Large intestine (tissue), 3 donors: ENCODE data around the gene TP53INP2. TPM values are rescaled to one million over a fixed set of nuclear protein-coding genes. Genes with fewer than 3 reads are reported as not detected.

Experiments
- DNase-seq, 2 donors: peaks; one replicate each; pipeline versions ENCODE4 v3.0.0 to v3.0.0-alpha.2; 2013
- H3K27ac ChIP-seq: one replicate; pipeline ENCODE4 v1.5.1; 2013; ENCODE audit warnings: low read length
- H3K27me3 ChIP-seq: 2 replicates; pipeline ENCODE4 v1.6.1; 2013; ENCODE audit warnings: low read length; ENCODE audit not compliant: control insufficient read depth, insufficient read depth
- H3K36me3 ChIP-seq: 2 replicates; pipeline ENCODE4 v1.6.1; 2013; ENCODE audit warnings: low read length; ENCODE audit not compliant: control insufficient read depth, insufficient read depth
- H3K4me1 ChIP-seq: one replicate; pipeline ENCODE4 v1.6.1; 2013; ENCODE audit warnings: low read length; ENCODE audit not compliant: control insufficient read depth, insufficient read depth
- H3K4me3 ChIP-seq: one replicate; pipeline ENCODE4 v1.5.1; 2013; ENCODE audit warnings: low read length
- H3K9me3 ChIP-seq: one replicate; pipeline ENCODE4 v1.6.1; 2013; ENCODE audit warnings: mild to moderate bottlenecking, low read depth, low read length, moderate library complexity; ENCODE audit not compliant: control insufficient read depth
- WGBS: methylation state at CpG from one replicate; pipeline ENCODE4 v1.1.5; 2013; ENCODE audit warnings: low lambda C conversion rate; ENCODE audit not compliant: insufficient coverage; 5-methylcytosine and 5-hydroxymethylcytosine counted together
- polyA plus RNA-seq: library from polyadenylated mRNA; unstranded; fragments of 120-200 nt; gene quantifications from one replicate; pipeline ENCODE4 v1.2.1, GENCODE V29; 2013

The TP53INP2 gene
- polyA plus RNA-seq, 1 donor: 11.2 TPM

GRCh38 chr20:34676642-34677373, 27.3 kb upstream of the TP53INP2 start, which contains the start of gene PIGU:
Gene PIGU (minus strand): TSS chr20:34677092. CDS start chr20:34677085, 7 bp downstream.
- Histone ChIP-seq H3K9me3 (peaks cover 9% of the 10 kb centered on the region), H3K4me3 (peak within 1 kb of the TSS; percentile 87), H3K36me3 (no peaks in the 10 kb centered on the region), H3K27ac (peak within 1 kb of the TSS; percentile 88), H3K4me1 (peaks cover 6% of the 10 kb centered on the region), H3K27me3 (no peaks in the 10 kb centered on the region)
- DNase-seq: peak; percentile 97 to 99
- no CpG with 5 or more reads among the region's 64 CpGs for WGBS

GRCh38 chr20:34680586-34681175, 23.5 kb upstream of the TP53INP2 start:
- Histone ChIP-seq H3K4me1 (peaks cover 3% of the 10 kb centered on the region), H3K36me3 (no peaks in the 10 kb centered on the region), H3K9me3 (peaks cover 9% of the 10 kb centered on the region), H3K27me3 (no peaks in the 10 kb centered on the region), H3K27ac (no peak overlapping the region), H3K4me3 (no peak overlapping the region)
- DNase-seq: no peak

GRCh38 chr20:34683667-34684066, 20.5 kb upstream of the TP53INP2 start:
- WGBS: no CpG with 5 or more reads among the region's 3 CpGs
- Histone ChIP-seq H3K9me3 (peaks cover 7% of the 10 kb centered on the region), H3K4me3 (no peak overlapping the region), H3K4me1 (no peaks in the 10 kb centered on the region), H3K36me3 (no peaks in the 10 kb centered on the region), H3K27me3 (no peaks in the 10 kb centered on the region), H3K27ac (no peak overlapping the region)
- DNase-seq: no peak

GRCh38 chr20:34689486-34689885, 14.7 kb upstream of the TP53INP2 start:
- no peak overlapping the region for H3K27ac ChIP-seq
- no peaks in the 10 kb centered on the region for H3K4me1 ChIP-seq
- no peaks in the 10 kb centered on the region for H3K36me3 ChIP-seq
- H3K9me3 ChIP-seq: no peaks in the 10 kb centered on the region
- H3K27me3 ChIP-seq: no peaks in the 10 kb centered on the region
- WGBS: no CpG with 5 or more reads among the region's 2 CpGs
- H3K4me3 ChIP-seq: no peak overlapping the region
- DNase-seq: no peak

GRCh38 chr20:34691838-34692237, 12.3 kb upstream of the TP53INP2 start:
- Histone ChIP-seq H3K4me1 (no peaks in the 10 kb centered on the region), H3K4me3 (no peak overlapping the region), H3K27ac (no peak overlapping the region)

GRCh38 chr20:34693414-34693813, 10.7 kb upstream of the TP53INP2 start:
- Histone ChIP-seq H3K4me3 (no peak overlapping the region), H3K27me3 (no peaks in the 10 kb centered on the region), H3K9me3 (no peaks in the 10 kb centered on the region), H3K27ac (no peak overlapping the region), H3K4me1 (no peaks in the 10 kb centered on the region), H3K36me3 (no peaks in the 10 kb centered on the region)
- no peak for DNase-seq
- no CpG with 5 or more reads among the region's 4 CpGs for WGBS

More at GRCh38 chr20:34691838-34692237, 12.3 kb upstream of the TP53INP2 start:
- no CpG with 5 or more reads among the region's 3 CpGs for WGBS
- no peaks in the 10 kb centered on the region for H3K27me3 ChIP-seq
- H3K36me3 ChIP-seq: no peaks in the 10 kb centered on the region
- H3K9me3 ChIP-seq: no peaks in the 10 kb centered on the region
- no peak for DNase-seq

- no peak overlapping the region for H3K4me3 ChIP-seq
- WGBS: no CpG with 5 or more reads among the region's 6 CpGs
- H3K27ac ChIP-seq: no peak overlapping the region
- peaks cover 23% of the 10 kb centered on the region for H3K4me1 ChIP-seq
- no peaks in the 10 kb centered on the region for H3K36me3 ChIP-seq
- H3K27me3 ChIP-seq: peaks cover 9% of the 10 kb centered on the region
- H3K9me3 ChIP-seq: no peaks in the 10 kb centered on the region
- no peak for DNase-seq
Observed at GRCh38 chr20:34701405-34702085, 2.6 kb upstream of the TP53INP2 start.

GRCh38 chr20:34703061-34703423, 1.1 kb upstream of the TP53INP2 start:
- no peaks in the 10 kb centered on the region for H3K9me3 ChIP-seq
- peaks cover 33% of the 10 kb centered on the region for H3K4me1 ChIP-seq
- no peak overlapping the region for H3K4me3 ChIP-seq
- H3K27ac ChIP-seq: peak overlapping the region; percentile 80
- no peak for DNase-seq
- WGBS: no CpG with 5 or more reads among the region's 3 CpGs
- peaks cover 9% of the 10 kb centered on the region for H3K27me3 ChIP-seq
- no peaks in the 10 kb centered on the region for H3K36me3 ChIP-seq

GRCh38 chr20:34703424-34704176, 544 bp upstream of the TP53INP2 start:
- Histone ChIP-seq H3K4me1 (peaks cover 36% of the 10 kb centered on the region), H3K4me3 (peak overlapping the region; percentile 76), H3K27me3 (peaks cover 9% of the 10 kb centered on the region), H3K36me3 (no peaks in the 10 kb centered on the region), H3K27ac (peak overlapping the region; percentile 80), H3K9me3 (no peaks in the 10 kb centered on the region)
- WGBS: no CpG with 5 or more reads among the region's 38 CpGs
- DNase-seq: peak; percentile 63 to 81

- no peak for DNase-seq
- Histone ChIP-seq H3K4me1 (peaks cover 39% of the 10 kb centered on the region), H3K27ac (peak overlapping the region; percentile 41), H3K27me3 (peaks cover 9% of the 10 kb centered on the region), H3K9me3 (no peaks in the 10 kb centered on the region), H3K4me3 (peak overlapping the region; percentile 76), H3K36me3 (no peaks in the 10 kb centered on the region)
- no CpG with 5 or more reads among the region's 5 CpGs for WGBS
Observed at GRCh38 chr20:34705008-34705396, 858 bp downstream of the TP53INP2 start.
